Measurements from ENCODE around the gene PNKP. TPM values are rescaled to one million over a fixed set of nuclear protein-coding genes. Genes with fewer than 3 reads are reported as not detected.

Gene PNKP
- total and polyA plus RNA-seq, 3 experiments from 2014 or later = 28.4 to 98.7 (median 91.6) TPM

DNA sequence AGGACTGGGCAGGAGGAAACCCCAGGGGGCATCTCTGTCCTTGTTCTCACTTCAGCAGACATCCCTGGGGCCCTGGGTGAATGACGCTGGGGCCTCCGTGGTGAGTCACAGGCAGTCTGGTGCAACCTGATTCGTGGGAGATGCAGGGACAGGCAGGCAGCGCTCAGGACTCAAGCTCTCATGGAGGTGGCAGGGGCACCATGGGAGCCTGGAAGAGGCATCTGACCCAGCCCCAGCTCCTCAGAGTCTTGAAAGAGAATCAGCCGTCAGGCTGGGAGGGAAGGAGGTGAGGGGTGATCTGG, 30.4 kb downstream of the PNKP start:
- no peaks in the 10 kb centered on the region for H3K4me1 ChIP-seq (ENCODE audit: insufficient read depth, low read length)
- H3K27me3 ChIP-seq (ENCODE audit: insufficient read depth, low read length, poor library complexity, severe bottlenecking) = no peaks in the 10 kb centered on the region
- no peak overlapping the region for H3K4me3 Mint-ChIP-seq
- H3K36me3 ChIP-seq (ENCODE audit: insufficient read depth, low read length) = peaks cover 13% of the 10 kb centered on the region
- no peaks in the 10 kb centered on the region for H3K27me3 Mint-ChIP-seq
- no peaks in the 10 kb centered on the region for H3K9me3 ChIP-seq (ENCODE audit: low read length)
- DNase-seq = no peak
- ChIA-PET POLR2A (interaction anchor here (0.6 kb wide), 1 partner anchor 15 kb away, joined by 3 read pairs; no protein-coding TSS in a partner anchor), CTCF (no interaction called here)
- no peaks in the 10 kb centered on the region for H3K9me3 Mint-ChIP-seq
- H3K36me3 Mint-ChIP-seq = peaks cover 12 to 71% (median 13%) of the 10 kb centered on the region in 3 donors
- peaks cover 0 to 7% (median 3%) of the 10 kb centered on the region in 3 donors for H3K4me1 Mint-ChIP-seq
- H3K4me3 ChIP-seq (ENCODE audit: low read length) = no peak overlapping the region
- H3K27ac Mint-ChIP-seq = peak overlapping the region in 2 of 8 donors; percentile 17 to 86
- no peak overlapping the region for H3K27ac ChIP-seq (ENCODE audit: low read depth, low read length)

DNA sequence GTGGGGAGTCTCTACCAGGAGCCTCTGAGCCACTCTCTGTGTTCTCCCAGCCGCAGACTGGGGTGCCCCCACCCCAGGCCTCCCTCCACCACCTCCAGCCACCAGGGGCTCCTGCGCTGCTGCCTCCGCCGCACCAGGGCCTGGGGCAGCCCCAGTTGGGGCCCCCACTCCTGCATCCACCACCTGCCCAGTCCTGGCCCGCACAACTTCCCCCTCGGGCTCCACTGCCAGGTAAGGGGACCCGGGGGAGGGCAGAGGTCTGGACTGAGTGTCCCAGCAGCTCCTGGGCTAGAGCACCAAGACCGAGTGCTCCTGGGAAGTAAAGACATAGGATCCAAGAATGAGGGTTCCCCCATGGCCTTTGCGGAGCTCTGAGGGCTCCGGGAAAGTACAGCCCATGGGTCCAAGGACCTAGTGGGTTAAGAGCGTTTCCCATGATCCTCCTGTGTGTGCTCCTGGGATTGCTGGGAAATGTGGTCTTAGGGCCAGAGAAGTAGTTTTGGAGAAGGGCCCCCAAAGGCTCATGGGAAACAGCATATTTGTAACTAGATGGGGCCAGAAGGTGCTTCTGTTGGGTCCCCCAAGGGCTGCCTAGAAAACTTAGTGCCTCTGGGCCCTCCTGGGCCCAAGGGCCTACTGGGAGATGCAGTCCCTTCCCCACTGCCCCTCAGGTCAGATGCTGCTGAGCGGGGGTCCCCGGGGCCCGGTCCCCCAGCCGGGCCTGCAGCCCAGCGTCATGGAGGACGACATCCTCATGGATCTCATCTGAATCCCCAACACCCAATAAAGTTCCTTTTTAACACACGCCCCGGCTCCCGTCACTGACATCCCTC, 31.0 kb downstream of the PNKP start:
- DNase-seq = no peak
- Mint-ChIP-seq H3K27me3 (no peaks in the 10 kb centered on the region), H3K36me3 (peaks cover 12 to 76% (median 13%) of the 10 kb centered on the region in 3 donors), H3K4me1 (peaks cover 0 to 7% (median 3%) of the 10 kb centered on the region in 3 donors), H3K4me3 (no peak overlapping the region), H3K9me3 (no peaks in the 10 kb centered on the region), H3K27ac (no peak overlapping the region)
- POLR2A ChIA-PET = interaction anchor here (0.6 kb wide), 1 partner anchor 14 kb away, joined by 3 read pairs; no protein-coding TSS in a partner anchor
- Histone ChIP-seq H3K4me1 (ENCODE audit: insufficient read depth, low read length) (no peaks in the 10 kb centered on the region), H3K27me3 (ENCODE audit: insufficient read depth, low read length, poor library complexity, severe bottlenecking) (no peaks in the 10 kb centered on the region), H3K9me3 (ENCODE audit: low read length) (no peaks in the 10 kb centered on the region), H3K27ac (ENCODE audit: low read depth, low read length) (no peak overlapping the region), H3K4me3 (ENCODE audit: low read length) (no peak overlapping the region), H3K36me3 (ENCODE audit: insufficient read depth, low read length) (peaks cover 18% of the 10 kb centered on the region)
- CTCF ChIA-PET = no interaction called here

- H3K9me3 Mint-ChIP-seq = no peaks in the 10 kb centered on the region
- Histone ChIP-seq H3K9me3 (ENCODE audit: low read length) (no peaks in the 10 kb centered on the region), H3K36me3 (ENCODE audit: insufficient read depth, low read length) (peaks cover 18% of the 10 kb centered on the region), H3K27ac (ENCODE audit: low read depth, low read length) (no peak overlapping the region), H3K27me3 (ENCODE audit: insufficient read depth, low read length, poor library complexity, severe bottlenecking) (no peaks in the 10 kb centered on the region), H3K4me1 (ENCODE audit: insufficient read depth, low read length) (no peaks in the 10 kb centered on the region), H3K4me3 (ENCODE audit: low read length) (no peak overlapping the region)
- POLR2A ChIA-PET = no interaction called here
- peaks cover 0 to 7% (median 3%) of the 10 kb centered on the region in 3 donors for H3K4me1 Mint-ChIP-seq
- H3K36me3 Mint-ChIP-seq = peaks cover 12 to 80% (median 13%) of the 10 kb centered on the region in 3 donors
- H3K27me3 Mint-ChIP-seq = no peaks in the 10 kb centered on the region
- no peak overlapping the region for H3K4me3 Mint-ChIP-seq
- CTCF ChIA-PET = no interaction called here
- H3K27ac Mint-ChIP-seq = peak overlapping the region in 1 of 8 donors; percentile 29
- no peak for DNase-seq
Measured at GRCh38 chr19:49835562-49835961, 31.8 kb downstream of the PNKP start.

DNA sequence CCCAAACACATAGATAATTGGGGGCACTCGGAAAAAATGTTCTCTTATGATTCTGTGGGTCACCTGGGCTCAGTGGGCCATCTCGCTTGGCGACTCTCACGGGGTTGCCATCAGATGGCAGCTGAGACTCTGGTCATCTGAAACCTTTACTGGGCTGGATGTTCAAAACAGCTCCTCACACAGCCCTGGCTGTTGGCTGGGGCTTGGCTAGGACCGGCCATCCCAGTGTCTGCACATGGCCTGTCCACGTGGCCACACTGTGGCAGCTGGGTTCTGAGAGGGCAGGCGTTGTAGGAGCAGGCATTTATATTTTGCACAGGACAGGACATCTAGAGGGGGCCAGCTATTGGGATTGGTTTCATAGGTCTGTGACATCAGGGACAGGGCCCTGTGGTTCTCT, 33.8 kb downstream of the PNKP start:
- H3K4me3 Mint-ChIP-seq = no peak overlapping the region
- H3K27me3 Mint-ChIP-seq = no peaks in the 10 kb centered on the region
- peaks cover 0 to 7% (median 3%) of the 10 kb centered on the region in 3 donors for H3K4me1 Mint-ChIP-seq
- Histone ChIP-seq H3K36me3 (ENCODE audit: insufficient read depth, low read length) (peaks cover 18% of the 10 kb centered on the region), H3K27me3 (ENCODE audit: insufficient read depth, low read length, poor library complexity, severe bottlenecking) (no peaks in the 10 kb centered on the region), H3K4me3 (ENCODE audit: low read length) (no peak overlapping the region), H3K9me3 (ENCODE audit: low read length) (no peaks in the 10 kb centered on the region), H3K27ac (ENCODE audit: low read depth, low read length) (no peak overlapping the region), H3K4me1 (ENCODE audit: insufficient read depth, low read length) (no peaks in the 10 kb centered on the region)
- peaks cover 6 to 80% (median 9%) of the 10 kb centered on the region in 3 donors for H3K36me3 Mint-ChIP-seq
- H3K27ac Mint-ChIP-seq = no peak overlapping the region
- H3K9me3 Mint-ChIP-seq = no peaks in the 10 kb centered on the region
- POLR2A ChIA-PET = no interaction called here
- DNase-seq = no peak
- CTCF ChIA-PET = no interaction called here

GRCh38 chr19:49832556-49832955, 34.8 kb downstream of the PNKP start:
- H3K4me3 ChIP-seq (ENCODE audit: low read length) = no peak overlapping the region
- DNase-seq = no peak
- H3K27ac Mint-ChIP-seq = peak overlapping the region in 1 of 8 donors; percentile 54
- H3K4me1 Mint-ChIP-seq = peaks cover 0 to 7% (median 3%) of the 10 kb centered on the region in 3 donors
- no peaks in the 10 kb centered on the region for H3K27me3 Mint-ChIP-seq
- no peak overlapping the region for H3K27ac ChIP-seq (ENCODE audit: low read depth, low read length)
- H3K4me3 Mint-ChIP-seq = no peak overlapping the region
- no peaks in the 10 kb centered on the region for H3K4me1 ChIP-seq (ENCODE audit: insufficient read depth, low read length)
- ChIA-PET CTCF (no interaction called here), POLR2A (no interaction called here)
- H3K27me3 ChIP-seq (ENCODE audit: insufficient read depth, low read length, poor library complexity, severe bottlenecking) = no peaks in the 10 kb centered on the region
- H3K9me3 Mint-ChIP-seq = no peaks in the 10 kb centered on the region
- no peaks in the 10 kb centered on the region for H3K9me3 ChIP-seq (ENCODE audit: low read length)
- H3K36me3 Mint-ChIP-seq = peaks cover 2 to 72% (median 4%) of the 10 kb centered on the region in 3 donors
- peaks cover 18% of the 10 kb centered on the region for H3K36me3 ChIP-seq (ENCODE audit: insufficient read depth, low read length)

DNA sequence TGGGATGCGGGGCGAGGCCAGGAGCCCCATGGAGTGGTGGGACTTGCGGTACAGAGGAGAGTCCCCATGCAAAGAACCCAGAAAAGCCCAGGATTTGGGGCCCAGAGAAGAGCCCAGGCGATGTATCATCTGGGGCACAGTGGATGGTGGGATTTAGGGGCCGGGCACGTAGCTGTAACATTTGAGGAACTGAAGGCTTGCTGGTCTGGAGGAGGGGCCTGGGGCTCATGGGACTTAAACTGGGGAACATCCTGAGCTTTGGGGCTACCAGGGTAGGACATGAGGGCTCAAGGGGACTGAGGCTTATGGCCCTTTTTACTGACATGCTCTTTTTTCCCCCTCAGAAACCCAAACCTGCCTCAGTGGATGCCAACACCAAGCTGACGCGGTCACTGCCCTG, 35.8 kb downstream of the PNKP start:
- POLR2A ChIA-PET = no interaction called here
- Mint-ChIP-seq H3K27me3 (no peaks in the 10 kb centered on the region), H3K9me3 (no peaks in the 10 kb centered on the region), H3K27ac (peak overlapping the region in 1 of 8 donors; percentile 52), H3K36me3 (peaks cover 2 to 73% (median 4%) of the 10 kb centered on the region in 3 donors), H3K4me3 (no peak overlapping the region), H3K4me1 (peaks cover 1 to 7% (median 4%) of the 10 kb centered on the region in 3 donors)
- H3K4me1 ChIP-seq (ENCODE audit: insufficient read depth, low read length) = no peaks in the 10 kb centered on the region
- peaks cover 18% of the 10 kb centered on the region for H3K36me3 ChIP-seq (ENCODE audit: insufficient read depth, low read length)
- CTCF ChIA-PET = no interaction called here
- no peak for DNase-seq
- no peaks in the 10 kb centered on the region for H3K9me3 ChIP-seq (ENCODE audit: low read length)
- no peak overlapping the region for H3K4me3 ChIP-seq (ENCODE audit: low read length)
- H3K27ac ChIP-seq (ENCODE audit: low read depth, low read length) = no peak overlapping the region
- no peaks in the 10 kb centered on the region for H3K27me3 ChIP-seq (ENCODE audit: insufficient read depth, low read length, poor library complexity, severe bottlenecking)

DNA sequence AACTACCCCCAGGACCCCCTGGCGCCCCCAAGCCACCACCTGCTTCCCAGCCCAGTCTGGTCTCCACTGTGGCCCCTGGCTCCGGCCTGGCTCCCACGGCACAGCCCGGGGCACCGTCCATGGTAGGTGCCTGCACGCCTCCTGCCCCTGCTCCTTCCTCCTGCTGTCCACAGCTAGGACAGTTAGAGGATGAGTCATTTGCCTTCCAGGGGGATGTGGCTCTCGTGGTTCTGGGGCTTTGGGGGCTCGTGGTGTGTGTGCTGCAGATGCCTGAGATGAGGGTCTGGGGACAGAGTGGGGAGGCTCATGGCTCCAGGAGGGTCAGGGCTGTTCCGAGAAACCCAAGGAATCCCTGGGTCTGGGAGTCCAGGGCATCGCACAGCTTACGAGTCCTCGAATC, 36.6 kb downstream of the PNKP start:
- H3K36me3 ChIP-seq (ENCODE audit: insufficient read depth, low read length) = peaks cover 18% of the 10 kb centered on the region
- Mint-ChIP-seq H3K27me3 (no peaks in the 10 kb centered on the region), H3K9me3 (no peaks in the 10 kb centered on the region), H3K4me1 (peaks cover 4 to 7% (median 7%) of the 10 kb centered on the region in 3 donors), H3K27ac (no peak overlapping the region), H3K4me3 (no peak overlapping the region), H3K36me3 (peaks cover 2 to 72% (median 4%) of the 10 kb centered on the region in 3 donors)
- H3K4me3 ChIP-seq (ENCODE audit: low read length) = no peak overlapping the region
- H3K27me3 ChIP-seq (ENCODE audit: insufficient read depth, low read length, poor library complexity, severe bottlenecking) = no peaks in the 10 kb centered on the region
- DNase-seq = no peak
- POLR2A ChIA-PET = no interaction called here
- H3K4me1 ChIP-seq (ENCODE audit: insufficient read depth, low read length) = no peaks in the 10 kb centered on the region
- H3K27ac ChIP-seq (ENCODE audit: low read depth, low read length) = no peak overlapping the region
- H3K9me3 ChIP-seq (ENCODE audit: low read length) = no peaks in the 10 kb centered on the region
- CTCF ChIA-PET = no interaction called here

DNA sequence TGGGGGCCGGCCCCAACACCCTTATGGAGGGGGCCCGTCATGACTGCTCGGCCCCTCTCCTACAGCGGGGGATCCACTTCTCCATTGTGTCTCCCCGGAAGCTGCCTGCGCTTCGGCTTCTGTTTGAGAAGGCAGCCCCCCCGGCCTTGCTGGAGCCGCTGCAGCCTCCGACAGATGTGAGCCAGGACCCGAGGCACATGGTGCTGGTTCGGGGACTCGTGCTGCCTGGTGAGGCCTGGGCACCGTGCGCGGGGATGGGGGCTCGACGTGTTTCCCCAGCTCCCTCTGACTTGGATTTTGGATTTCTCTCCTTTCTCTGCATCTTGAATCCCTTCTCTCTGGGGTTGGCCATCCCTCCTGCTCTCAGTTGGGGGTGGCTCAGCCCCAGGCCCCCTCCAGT, 37.7 kb downstream of the PNKP start:
- Mint-ChIP-seq H3K9me3 (no peaks in the 10 kb centered on the region), H3K4me1 (peaks cover 4 to 7% (median 7%) of the 10 kb centered on the region in 3 donors), H3K4me3 (no peak overlapping the region), H3K36me3 (peaks cover 2 to 69% (median 4%) of the 10 kb centered on the region in 3 donors), H3K27me3 (no peaks in the 10 kb centered on the region), H3K27ac (no peak overlapping the region)
- no peaks in the 10 kb centered on the region for H3K4me1 ChIP-seq (ENCODE audit: insufficient read depth, low read length)
- no peaks in the 10 kb centered on the region for H3K27me3 ChIP-seq (ENCODE audit: insufficient read depth, low read length, poor library complexity, severe bottlenecking)
- no peak overlapping the region for H3K27ac ChIP-seq (ENCODE audit: low read depth, low read length)
- ChIA-PET CTCF (no interaction called here), POLR2A (interaction anchor here (0.7 kb wide), 1 partner anchor 10 kb away, joined by 4 read pairs; no protein-coding TSS in a partner anchor)
- no peak for DNase-seq
- H3K4me3 ChIP-seq (ENCODE audit: low read length) = no peak overlapping the region
- H3K36me3 ChIP-seq (ENCODE audit: insufficient read depth, low read length) = peaks cover 14% of the 10 kb centered on the region
- no peaks in the 10 kb centered on the region for H3K9me3 ChIP-seq (ENCODE audit: low read length)
